B cell (primary cell): ENCODE results near the gene CLDN11. TPM values are rescaled to one million over a fixed set of nuclear protein-coding genes. Genes with fewer than 3 reads are reported as not detected.

ENCODE experiments used
- ATAC-seq: fragments of 200-7000 bp; cut with Tn5 transposase; one replicate; pipeline ENCODE4 v1.10.0; 2021; ENCODE audit warnings: low read depth, mild to moderate bottlenecking, moderate number of reproducible peaks, moderate library complexity
- CTCF ChIA-PET: fragments of 350-600 bp; sonication (Branson Sonifier 250); formaldehyde crosslinking; loops from one replicate; lab custom pipeline; 2021; ENCODE audit warnings: antibody characterized with exemption, inconsistent platforms; lab: Charles Lee
- POLR2A ChIA-PET: fragments of 350-600 bp; sonication (Branson Sonifier 250); formaldehyde crosslinking; loops from one replicate; lab custom pipeline; 2021; ENCODE audit warnings: antibody characterized with exemption; lab: Charles Lee
- DNase-seq: peaks from one replicate; pipeline ENCODE4 v3.0.0; 2013
- H2AFZ ChIP-seq: 2 replicates; pipeline ENCODE4 v1.6.1; 2012; ENCODE audit warnings: mild to moderate bottlenecking, low read depth, low read length; ENCODE audit not compliant: insufficient read depth, poor library complexity, severe bottlenecking
- H3K27ac ChIP-seq, 2 donors: 1 replicate in 1 of 2; 2 replicates in 1 of 2; pipeline ENCODE4 v1.5.1; 2012 to 2013; ENCODE audit warnings: low read length in 2 of 2, mild to moderate bottlenecking in 2 of 2, moderate library complexity in 1 of 2
- H3K27me3 ChIP-seq, 4 experiments: fragments of 200-600 bp in 1 of 4; sonication (generic) in 1 of 4; replicated peaks in 1 of 4; 1 replicate in 2 of 4; 2 replicates in 2 of 4; pipeline versions ENCODE4 v1.6.1 to v1.7.0; 2013 to 2016; ENCODE audit warnings: low read length in 3 of 4, mild to moderate bottlenecking in 2 of 4, mixed read lengths in 1 of 4, moderate library complexity in 1 of 4; ENCODE audit not compliant: insufficient read depth in 4 of 4, control insufficient read depth in 3 of 4; ENCODE audit errors: control extremely low read depth in 1 of 4
- H3K36me3 ChIP-seq, 2 experiments: replicated peaks in 1 of 2; 1 replicate in 1 of 2; 2 replicates in 1 of 2; pipeline versions ENCODE4 v1.6.1 to v1.7.1; 2013; ENCODE audit warnings: low read length in 1 of 2; ENCODE audit not compliant: insufficient read depth in 2 of 2, control insufficient read depth in 1 of 2; ENCODE audit errors: control extremely low read depth in 1 of 2, extremely low read depth in 1 of 2
- H3K4me1 ChIP-seq, 2 donors: fragments of 200-600 bp in 1 of 2; sonication (generic) in 1 of 2; 1 replicate in 1 of 2; 2 replicates in 1 of 2; pipeline versions ENCODE4 v1.5.1 to v1.6.1; 2013 to 2017; ENCODE audit warnings: low read length in 2 of 2; ENCODE audit not compliant: control insufficient read depth in 2 of 2, insufficient read depth in 2 of 2
- H3K4me2 ChIP-seq: replicated peaks from 2 replicates; pipeline ENCODE3; 2012; ENCODE audit warnings: mild to moderate bottlenecking, low read depth, low read length; ENCODE audit not compliant: poor library complexity, severe bottlenecking
- H3K4me3 ChIP-seq, 5 experiments: fragments of 200-600 bp in 1 of 5; sonication (generic) in 1 of 5; 1 replicate in 3 of 5; 2 replicates in 2 of 5; pipeline versions ENCODE4 v1.5.1 to v1.7.0; 2011 to 2016; ENCODE audit warnings: low read length in 4 of 5, mild to moderate bottlenecking in 4 of 5, low read depth in 2 of 5, control low read depth in 1 of 5, moderate library complexity in 1 of 5; ENCODE audit not compliant: insufficient read depth in 1 of 5; ENCODE audit errors: control extremely low read depth in 1 of 5, extremely low read depth in 1 of 5
- H3K79me2 ChIP-seq: fragments of 200-600 bp; sonication (generic); one replicate; pipeline ENCODE4 v1.6.0; 2016; ENCODE audit warnings: low read length; ENCODE audit not compliant: control insufficient read depth, insufficient read depth
- H3K9ac ChIP-seq: fragments of 200-600 bp; sonication (generic); 2 replicates; pipeline ENCODE4 v1.6.1; 2017; ENCODE audit warnings: mild to moderate bottlenecking, low read length, moderate library complexity
- H3K9me3 ChIP-seq, 3 donors: one replicate each; pipeline versions ENCODE4 v1.6.1 to v1.7.1; 2013; ENCODE audit warnings: low read length in 2 of 3; ENCODE audit not compliant: control insufficient read depth in 2 of 3, insufficient read depth in 1 of 3; ENCODE audit errors: control extremely low read depth in 1 of 3
- H4K20me1 ChIP-seq: 2 replicates; pipeline ENCODE4 v1.6.0; 2012; ENCODE audit warnings: mild to moderate bottlenecking, low read length; ENCODE audit not compliant: insufficient read depth, control insufficient read depth, poor library complexity, severe bottlenecking
- H3K27ac Mint-ChIP-seq: one replicate; pipeline ENCODE4 v1.8.0; 2021; ENCODE audit warnings: mixed read lengths
- H3K27me3 Mint-ChIP-seq: one replicate; pipeline ENCODE4 v1.8.0; 2021; ENCODE audit warnings: mixed read lengths
- H3K4me1 Mint-ChIP-seq: one replicate; pipeline ENCODE4 v1.8.0; 2021; ENCODE audit warnings: mixed read lengths
- H3K4me3 Mint-ChIP-seq: one replicate; pipeline ENCODE4 v1.8.0; 2021; ENCODE audit warnings: mixed read lengths
- H3K9me3 Mint-ChIP-seq: one replicate; pipeline ENCODE4 v1.8.0; 2022; ENCODE audit warnings: mixed read lengths; ENCODE audit not compliant: insufficient read depth
- CTCF ChIP-seq: fragments of 200-600 bp; IDR thresholded peaks from one replicate; pipeline ENCODE4 v1.8.0; 2022; ENCODE audit warnings: antibody characterized with exemption, mild to moderate bottlenecking
- EZH2 ChIP-seq: IDR thresholded peaks from 2 replicates; pipeline ENCODE4 v1.6.1; 2012; ENCODE audit warnings: borderline replicate concordance, low read depth, mild to moderate bottlenecking, moderate library complexity, low read length; ENCODE audit not compliant: insufficient read depth, poor library complexity, severe bottlenecking
- WGBS: methylation state at CpG from one replicate; pipeline ENCODE4 v1.1.5; 2013; ENCODE audit warnings: missing lambda C conversion rate; ENCODE audit not compliant: insufficient coverage; 5-methylcytosine and 5-hydroxymethylcytosine counted together
- intact Hi-C: fragments of 100-400 bp; cut with micrococcal nuclease; formaldehyde crosslinking; loops from one replicate; pipeline ENCODE4 v1.10.0; 2022
- polyA plus RNA-seq: library from polyadenylated mRNA; depleted of rRNA; stranded (reverse); fragments of >200 nt; gene quantifications from 2 replicates; pipeline ENCODE4 v1.2.3, GENCODE V29; 2012
- total RNA-seq, 2 donors: library from RNA; stranded (reverse); fragments of 120-200 nt in 1 of 2; gene quantifications; 1 replicate in 1 of 2; 2 replicates in 1 of 2; pipeline versions ENCODE4 v1.2.3 to v1.2.4, GENCODE V29; 2013 to 2022

CLDN11 gene
- total and polyA plus RNA-seq, 2 donors (not counting 1 experiment from before 2014, with no cell fraction given): 0.25 to 0.52 TPM

- Histone ChIP-seq H3K27me3 (peaks cover 0 to 9% (median 7%) of the 10 kb centered on the region in 4 experiments), H2AFZ (no peak overlapping the region), H4K20me1 (no peaks in the 10 kb centered on the region), H3K36me3 (no peaks in the 10 kb centered on the region), H3K27ac (no peak overlapping the region), H3K9ac (no peak overlapping the region), H3K4me3 (no peak overlapping the region), H3K4me2 (no peak overlapping the region), H3K4me1 (no peaks in the 10 kb centered on the region), H3K9me3 (no peaks in the 10 kb centered on the region), H3K79me2 (no peaks in the 10 kb centered on the region)
- Mint-ChIP-seq H3K27ac (no peak overlapping the region), H3K9me3 (no peaks in the 10 kb centered on the region), H3K4me1 (no peaks in the 10 kb centered on the region), H3K27me3 (peaks cover 53% of the 10 kb centered on the region), H3K4me3 (no peak overlapping the region)
- TF ChIP-seq CTCF: no peak
- TF ChIP-seq EZH2: no peak
- ATAC-seq: no peak
- DNase-seq: no peak
- POLR2A ChIA-PET: no interaction called here
- CTCF ChIA-PET: no interaction called here
- intact Hi-C loops: no loop called here
- 92% methylated on average over 2 of the region's 7 CpGs for WGBS
These were observed 49.0 kb downstream of the CLDN11 start for GRCh38 chr3:170467571-170468147.

- Histone ChIP-seq H2AFZ (no peak overlapping the region), H3K27ac (no peak overlapping the region), H3K9ac (no peak overlapping the region), H3K4me3 (no peak overlapping the region), H4K20me1 (no peaks in the 10 kb centered on the region), H3K36me3 (no peaks in the 10 kb centered on the region), H3K4me1 (no peaks in the 10 kb centered on the region), H3K4me2 (no peak overlapping the region), H3K9me3 (no peaks in the 10 kb centered on the region), H3K79me2 (no peaks in the 10 kb centered on the region), H3K27me3 (peaks cover 0 to 11% (median 5%) of the 10 kb centered on the region in 4 experiments)
- no peak for TF ChIP-seq EZH2
- Mint-ChIP-seq H3K4me1 (no peaks in the 10 kb centered on the region), H3K27me3 (peaks cover 52% of the 10 kb centered on the region), H3K4me3 (no peak overlapping the region), H3K9me3 (no peaks in the 10 kb centered on the region), H3K27ac (no peak overlapping the region)
- no peak for DNase-seq
- no peak for ATAC-seq
- intact Hi-C loops: no loop called here
- POLR2A ChIA-PET: no interaction called here
- CTCF ChIA-PET: interaction anchor here (0.6 kb wide), 1 partner anchor 140 kb away, joined by 3 read pairs; no protein-coding TSS in a partner anchor
- WGBS: 76% methylated on average over 2 of the region's 5 CpGs
These were observed 50.7 kb downstream of the CLDN11 start for GRCh38 chr3:170469151-170470062.
